Iris pigment epithelial cell (primary cell): ENCODE results near the gene VSX1.

ENCODE experiments used
- DNase-seq: peaks from one replicate; pipeline ENCODE4 v3.0.0-alpha.2; 2011; ENCODE audit warnings: low read depth

Gene VSX1

GRCh38 chr20:25087186-25087929, 5.4 kb upstream of the VSX1 start:
- no peak for DNase-seq

- no peak for DNase-seq
Measured at GRCh38 chr20:25085756-25086495, 4.0 kb upstream of the VSX1 start.

DNA sequence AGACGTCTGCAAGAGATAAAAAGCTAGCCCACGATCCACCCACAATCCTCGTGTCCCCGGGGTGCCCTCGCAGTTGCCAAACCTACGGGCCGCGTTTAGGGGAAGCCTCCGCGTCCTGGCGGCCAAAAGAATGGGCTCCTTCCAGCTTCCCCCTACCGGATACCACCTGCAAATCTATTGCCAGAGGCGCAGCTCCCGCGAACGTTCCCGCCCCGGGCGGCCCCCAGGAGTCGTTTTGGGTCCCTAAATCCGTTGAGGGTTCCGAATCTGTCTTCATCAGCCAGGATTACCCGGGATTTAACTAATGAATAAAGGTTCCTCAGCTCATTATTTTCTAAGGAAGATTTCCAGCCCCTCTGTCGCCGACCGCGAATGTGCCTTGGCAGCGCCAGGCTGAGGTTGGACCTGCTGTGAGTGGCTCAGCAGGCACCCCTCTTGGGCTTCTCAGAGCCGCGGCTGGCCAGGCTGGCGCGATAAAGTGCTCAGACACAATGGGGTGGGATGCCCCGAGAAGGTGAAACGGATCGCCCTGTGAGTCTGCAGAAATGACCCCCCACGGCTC, 2.8 kb upstream of the VSX1 start:
- no peak for DNase-seq

- no peak for DNase-seq
Measured at GRCh38 chr20:25083773-25084625, 2.1 kb upstream of the VSX1 start.

- DNase-seq, result no peak
Measured at GRCh38 chr20:25083141-25083772, 1.3 kb upstream of the VSX1 start.

DNA sequence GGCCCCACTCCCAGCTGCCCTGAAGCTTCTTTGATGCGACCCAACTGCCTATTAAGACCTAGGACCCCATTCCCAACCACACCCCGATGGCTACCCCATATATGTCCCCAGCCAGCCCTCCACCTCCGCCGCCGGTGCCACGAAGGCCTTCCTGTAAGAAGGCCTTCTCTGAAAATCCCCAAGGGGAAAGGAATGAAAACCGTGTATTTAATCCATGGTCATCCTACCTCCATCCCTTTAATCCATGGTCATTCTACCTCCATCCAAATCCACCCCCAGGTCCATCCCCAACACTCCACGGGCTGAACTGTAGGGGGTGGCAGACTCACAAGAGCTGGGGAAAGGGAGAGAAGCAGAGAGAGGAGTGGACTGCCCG, 545 bp upstream of the VSX1 start:
- DNase-seq, result no peak

- DNase-seq, result no peak
Measured at GRCh38 chr20:25081065-25081729, 744 bp downstream of the VSX1 start.

DNA sequence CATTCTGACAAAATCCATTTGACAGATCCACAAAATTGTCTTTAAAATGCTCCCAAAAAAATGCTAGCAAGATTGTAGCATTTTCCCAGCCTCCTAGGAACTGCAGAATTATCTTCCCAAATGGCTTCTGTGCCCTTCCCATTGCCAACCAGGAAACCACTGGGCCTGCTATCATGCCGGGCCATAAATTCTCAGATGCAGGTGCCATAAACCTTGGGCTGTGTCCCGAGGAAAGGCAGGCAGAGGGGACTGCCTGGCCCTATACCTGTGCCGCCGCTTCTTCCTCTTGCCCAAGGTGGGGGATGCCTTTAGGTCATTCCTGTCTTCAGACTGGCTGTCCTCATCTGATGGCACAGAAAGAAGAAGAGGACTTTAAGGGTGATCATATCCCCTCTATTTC, 2.8 kb downstream of the VSX1 start:
- DNase-seq, result no peak

GRCh38 chr20:25078662-25079061, 3.3 kb downstream of the VSX1 start:
- no peak for DNase-seq

- peak; percentile 50 for DNase-seq
Measured at GRCh38 chr20:25077610-25078169, 4.3 kb downstream of the VSX1 start.

GRCh38 chr20:25076731-25077609, 5.0 kb downstream of the VSX1 start:
- peak; percentile 18 for DNase-seq

DNA sequence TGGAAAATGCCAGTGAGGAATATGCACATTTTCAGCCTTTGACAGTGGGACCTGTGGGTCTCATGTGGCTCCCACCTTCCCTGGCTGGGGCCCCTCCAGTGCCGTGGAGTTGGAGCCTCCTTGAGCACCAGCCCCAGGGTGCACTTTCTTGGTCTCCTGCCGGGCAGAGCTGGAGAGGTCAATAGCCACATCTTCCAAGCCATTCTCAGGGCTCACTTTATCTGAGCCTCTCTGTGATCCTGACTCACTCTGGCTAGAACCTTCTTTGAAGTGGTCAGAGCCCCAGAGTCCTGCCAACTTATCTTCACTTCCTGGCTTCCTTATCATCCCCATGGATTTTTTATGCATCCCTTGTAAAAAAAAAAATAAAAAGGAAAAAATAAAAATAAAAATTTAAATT, 5.7 kb downstream of the VSX1 start:
- no peak for DNase-seq

DNA sequence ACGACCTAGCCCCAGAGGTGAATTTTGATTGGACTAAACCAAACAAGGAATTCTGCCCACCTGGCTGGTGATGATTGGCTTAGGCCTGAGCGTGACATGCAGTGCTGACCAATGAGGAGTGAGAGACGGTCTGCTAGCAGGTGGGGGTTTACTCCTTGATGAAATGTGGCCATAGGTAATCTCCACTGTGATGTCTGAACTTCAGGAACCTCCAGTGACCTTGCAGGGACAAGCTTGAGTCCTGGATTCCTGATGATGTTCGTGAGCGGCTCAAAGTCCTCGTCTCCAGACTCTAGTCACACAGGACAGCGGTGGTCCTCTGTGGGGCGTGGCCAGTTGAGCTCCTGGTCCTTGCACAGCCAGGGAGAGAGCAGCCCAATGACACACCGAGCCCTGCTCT, 8.4 kb downstream of the VSX1 start:
- DNase-seq, result no peak

DNA sequence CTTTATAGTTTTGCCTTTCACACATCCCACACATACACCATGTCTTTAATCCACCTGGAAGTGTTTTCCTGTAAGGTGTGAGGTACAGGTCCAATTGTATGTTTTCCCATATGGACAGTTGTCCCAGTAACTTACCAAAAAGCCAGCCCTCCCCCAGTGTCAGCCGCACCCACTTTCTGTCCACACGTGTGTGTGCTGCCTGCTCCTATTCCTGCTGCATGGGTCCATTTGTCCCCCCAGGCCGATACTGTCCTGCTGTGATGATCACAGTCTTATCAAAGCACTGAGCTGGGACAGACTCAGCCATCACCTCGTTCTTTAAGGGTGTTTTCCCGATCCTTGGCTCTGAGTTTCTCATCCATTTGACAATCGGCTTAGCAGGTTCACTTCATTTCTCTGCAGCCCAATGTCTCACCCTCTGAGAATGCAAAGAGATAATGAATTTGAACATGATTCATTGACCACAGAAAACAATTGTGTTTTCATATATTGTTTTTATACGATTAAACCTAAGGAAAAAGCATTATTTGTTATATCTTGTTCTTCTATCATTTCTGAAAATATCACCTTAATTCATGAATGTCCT, 9.6 kb downstream of the VSX1 start:
- peak; percentile 23 for DNase-seq

DNA sequence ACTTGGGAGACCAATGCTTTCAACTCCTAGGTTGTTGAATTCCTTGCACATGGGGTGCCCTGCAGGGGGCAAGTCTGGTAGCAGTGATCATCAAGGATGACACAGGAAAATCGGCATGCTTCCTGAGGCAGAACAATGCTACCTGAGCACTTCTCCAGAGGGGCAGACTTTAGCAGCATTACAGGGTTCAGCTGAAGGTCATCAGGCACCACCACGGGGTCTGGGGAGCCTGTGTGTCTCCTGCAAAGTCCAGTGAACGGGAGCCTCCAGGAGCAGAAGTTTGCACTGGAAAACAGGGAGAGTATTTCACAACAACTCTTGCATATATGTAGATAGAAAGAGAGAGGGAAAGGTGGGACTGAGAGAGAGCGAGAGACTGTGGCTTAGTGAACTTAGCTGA, 10.2 kb downstream of the VSX1 start:
- no peak for DNase-seq

DNA sequence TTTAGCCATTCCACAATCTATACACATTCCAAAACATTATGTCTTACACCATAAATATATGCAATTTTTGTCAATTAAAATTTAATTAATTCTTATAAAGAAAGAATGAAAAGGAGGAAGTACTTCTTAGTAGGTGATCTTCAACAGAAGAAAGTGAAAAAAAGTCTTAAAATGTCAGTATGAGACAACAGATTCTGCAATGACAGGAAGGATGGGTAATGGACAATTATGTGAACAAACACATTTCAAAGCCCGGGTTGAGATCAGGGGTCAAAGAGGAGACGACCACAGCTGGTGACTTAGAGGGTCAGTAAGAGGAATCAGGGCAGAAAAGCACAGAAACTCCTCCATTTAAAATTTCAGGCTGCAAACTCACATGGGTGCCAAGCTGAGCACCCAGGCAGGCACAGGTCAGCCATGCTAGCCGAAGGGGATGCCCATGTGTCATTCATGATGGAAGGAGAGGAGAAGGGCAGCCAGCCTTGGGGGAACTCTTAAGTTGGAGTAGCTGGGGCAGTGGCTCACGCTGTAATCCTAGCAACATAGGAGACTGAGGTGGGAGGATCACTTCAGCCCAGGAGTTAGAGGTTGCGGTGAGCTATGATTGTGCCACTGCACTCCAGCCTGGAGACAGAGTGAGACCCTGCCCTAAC, 11.0 kb downstream of the VSX1 start:
- DNase-seq, result no peak

DNA sequence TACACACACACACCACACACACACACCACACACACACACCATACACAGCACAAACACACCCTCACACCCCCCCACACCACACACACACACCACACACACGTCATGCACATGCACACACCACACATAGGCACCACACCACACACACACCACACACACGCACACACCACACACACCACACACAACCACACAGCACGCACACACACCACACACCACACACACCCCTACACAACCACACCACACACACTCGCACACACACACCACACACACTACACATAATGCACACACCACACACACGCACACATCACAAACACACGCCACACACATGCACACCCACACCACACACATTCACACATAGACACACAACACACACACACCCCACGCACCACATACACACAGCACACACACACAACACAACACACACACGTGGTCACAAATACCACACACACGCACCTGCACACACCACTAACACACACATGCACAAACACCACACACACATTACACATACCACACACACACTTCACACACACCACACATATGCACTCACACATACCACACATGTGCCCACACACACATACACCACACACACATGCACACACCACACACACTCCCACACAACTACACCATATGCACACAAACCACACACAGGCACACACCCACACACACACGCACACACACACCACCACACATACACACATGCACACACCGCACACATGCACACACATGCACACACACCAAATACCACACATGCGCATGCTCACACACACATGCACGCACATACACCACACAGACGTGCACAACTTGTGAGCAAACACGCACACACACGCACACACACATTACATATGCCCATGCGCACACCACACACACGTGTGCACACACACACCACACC, 14.6 kb downstream of the VSX1 start:
- no peak for DNase-seq

- no peak for DNase-seq
Measured at GRCh38 chr20:25066386-25066785, 15.6 kb downstream of the VSX1 start.
